Measurements from ENCODE around the gene EGFR. TPM values are rescaled to one million over a fixed set of nuclear protein-coding genes. Genes with fewer than 3 reads are reported as not detected.
A peak's percentile ranks its signal among the peaks of the same experiment; 100 is the strongest.

The EGFR gene
- total RNA-seq, 4 donors from 2014 or later: 87.2 to 124 (median 94.5) TPM

- DNase-seq (ENCODE audit: low spot score) (no peak), ATAC-seq (ENCODE audit: low FRiP score) (no peak)
- TF ChIP-seq, protein P1, sequence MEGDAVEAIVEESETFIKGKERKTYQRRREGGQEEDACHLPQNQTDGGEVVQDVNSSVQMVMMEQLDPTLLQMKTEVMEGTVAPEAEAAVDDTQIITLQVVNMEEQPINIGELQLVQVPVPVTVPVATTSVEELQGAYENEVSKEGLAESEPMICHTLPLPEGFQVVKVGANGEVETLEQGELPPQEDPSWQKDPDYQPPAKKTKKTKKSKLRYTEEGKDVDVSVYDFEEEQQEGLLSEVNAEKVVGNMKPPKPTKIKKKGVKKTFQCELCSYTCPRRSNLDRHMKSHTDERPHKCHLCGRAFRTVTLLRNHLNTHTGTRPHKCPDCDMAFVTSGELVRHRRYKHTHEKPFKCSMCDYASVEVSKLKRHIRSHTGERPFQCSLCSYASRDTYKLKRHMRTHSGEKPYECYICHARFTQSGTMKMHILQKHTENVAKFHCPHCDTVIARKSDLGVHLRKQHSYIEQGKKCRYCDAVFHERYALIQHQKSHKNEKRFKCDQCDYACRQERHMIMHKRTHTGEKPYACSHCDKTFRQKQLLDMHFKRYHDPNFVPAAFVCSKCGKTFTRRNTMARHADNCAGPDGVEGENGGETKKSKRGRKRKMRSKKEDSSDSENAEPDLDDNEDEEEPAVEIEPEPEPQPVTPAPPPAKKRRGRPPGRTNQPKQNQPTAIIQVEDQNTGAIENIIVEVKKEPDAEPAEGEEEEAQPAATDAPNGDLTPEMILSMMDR (IDR thresholded peaks at IDR 0.05): no peak
Measured at GRCh38 chr7:55066938-55067337, 48.1 kb downstream of the EGFR start.

GRCh38 chr7:55067748-55068147 is 48.9 kb downstream of the EGFR start:
- no peak for DNase-seq (ENCODE audit: low spot score)
- TF ChIP-seq, protein P1 (IDR thresholded peaks at IDR 0.05): no peak
- no peak for ATAC-seq (ENCODE audit: low FRiP score)

DNA sequence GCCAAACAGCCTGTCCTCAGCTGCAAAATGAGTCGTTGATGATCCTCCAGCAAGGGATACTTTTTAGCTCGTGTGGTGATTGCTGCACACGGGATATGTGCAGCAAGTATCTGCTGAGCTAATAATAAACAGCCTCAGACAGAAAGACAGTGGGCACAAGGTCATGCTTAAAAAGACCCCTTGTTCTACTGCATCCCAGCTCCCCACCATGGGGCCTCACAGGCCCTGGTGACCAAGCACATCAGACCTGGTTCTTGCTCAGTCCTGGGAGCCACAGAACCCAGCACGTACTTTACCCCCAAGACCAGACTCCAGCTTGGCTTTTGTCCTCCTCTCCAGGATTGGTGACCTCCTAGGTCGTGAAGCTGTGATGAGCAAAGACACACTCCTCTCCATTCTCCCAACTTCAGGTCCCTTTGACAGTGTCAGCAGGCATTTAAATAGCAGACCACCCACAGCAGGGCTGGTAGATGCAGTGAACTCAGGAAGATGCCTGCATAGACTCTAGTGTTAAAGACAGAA is 50.5 kb downstream of the EGFR start:
- TF ChIP-seq, protein P1 (IDR thresholded peaks at IDR 0.05): no peak
- ATAC-seq (ENCODE audit: low FRiP score) (no peak), DNase-seq (ENCODE audit: low spot score) (no peak)

DNA sequence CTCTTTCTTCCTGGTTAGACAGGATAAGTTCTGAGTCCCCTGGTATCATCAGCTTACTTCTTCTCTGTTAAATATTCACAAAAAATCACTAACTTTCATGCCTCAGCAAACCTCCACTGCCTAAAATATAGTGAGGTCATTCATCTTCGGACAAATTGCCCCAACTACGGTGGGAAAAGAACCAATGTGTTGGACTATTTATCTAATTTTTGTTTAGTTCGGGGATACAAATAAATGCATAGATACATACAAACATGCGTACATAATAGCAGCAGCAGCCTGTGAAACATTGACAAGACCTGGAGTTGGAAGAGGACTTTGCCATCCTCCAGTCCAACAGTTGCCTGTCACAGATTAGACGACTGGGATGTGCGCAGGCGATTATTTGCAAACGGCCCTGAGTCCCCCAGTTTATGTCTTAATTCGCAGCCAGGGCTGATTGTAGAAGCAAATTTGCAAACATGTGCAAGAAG is 51.5 kb downstream of the EGFR start:
- TF ChIP-seq, protein P1 (IDR thresholded peaks at IDR 0.05): no peak

GRCh38 chr7:55070854-55071253 is 52.0 kb downstream of the EGFR start:
- DNase-seq (ENCODE audit: low spot score) (no peak), ATAC-seq (ENCODE audit: low FRiP score) (no peak)
- TF ChIP-seq, protein P1 (IDR thresholded peaks at IDR 0.05): no peak

More for the DNA sequence above, 51.5 kb downstream of the EGFR start:
- DNase-seq (ENCODE audit: low spot score) (no peak), ATAC-seq (ENCODE audit: low FRiP score) (no peak)

DNA sequence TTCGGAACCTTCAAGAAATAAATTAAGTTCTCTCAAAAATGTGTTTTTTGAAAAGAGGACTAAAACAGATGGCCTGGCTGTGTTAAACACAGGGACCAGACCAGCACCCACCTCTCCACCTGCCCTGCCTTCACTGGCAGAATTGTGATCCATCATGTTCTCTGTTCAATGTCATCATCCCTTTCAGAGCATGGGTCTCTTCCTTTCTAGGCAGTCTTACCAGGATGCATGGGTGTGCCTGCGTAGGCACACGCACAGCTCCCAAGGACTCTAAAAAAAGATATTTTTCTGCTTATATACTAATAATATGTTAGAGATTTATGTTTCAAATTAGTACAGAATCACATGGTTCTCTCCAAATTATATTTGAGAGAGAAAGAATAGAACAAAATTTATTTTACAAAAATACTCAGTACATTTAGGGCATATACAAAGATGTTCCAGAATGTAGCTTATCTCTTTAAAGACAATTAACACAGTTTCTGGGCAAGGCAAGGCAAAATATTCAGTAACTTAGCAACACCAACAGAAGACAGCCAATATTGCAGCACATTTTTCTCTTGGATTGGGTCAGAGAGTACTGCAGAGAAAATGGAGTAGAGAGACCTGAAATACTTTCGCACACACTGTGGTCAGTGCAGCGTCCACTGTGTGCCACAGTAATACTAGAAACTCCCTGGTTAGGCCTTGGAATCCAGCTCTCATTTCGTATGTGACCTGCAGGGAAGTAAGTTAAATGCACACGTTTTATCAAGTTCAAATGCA is 52.8 kb downstream of the EGFR start:
- no peak for DNase-seq (ENCODE audit: low spot score)
- TF ChIP-seq, protein P1 (IDR thresholded peaks at IDR 0.05): no peak
- peak; percentile 52 for ATAC-seq (ENCODE audit: low FRiP score)

DNA sequence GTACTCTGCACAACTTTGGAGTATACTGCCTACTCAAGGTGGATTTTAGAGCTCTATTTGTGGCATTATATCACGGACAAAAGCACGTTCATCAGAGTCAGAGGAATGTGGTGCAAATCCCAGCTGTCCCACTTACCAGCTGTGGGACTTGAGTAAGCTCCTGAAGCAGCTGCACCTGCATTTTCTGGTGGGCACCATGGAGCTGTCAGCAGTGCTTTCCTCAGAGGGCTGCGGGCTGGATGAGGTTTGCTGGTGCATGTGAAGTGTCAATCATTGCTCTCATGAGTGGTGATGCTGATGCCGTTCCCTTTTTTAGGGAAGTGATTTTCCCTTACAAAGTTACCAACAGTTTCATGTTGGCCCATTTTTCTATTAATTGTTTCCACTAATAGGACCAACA is 53.4 kb downstream of the EGFR start:
- ATAC-seq (ENCODE audit: low FRiP score): no peak
- TF ChIP-seq, protein P1 (IDR thresholded peaks at IDR 0.05): no peak
- DNase-seq (ENCODE audit: low spot score): no peak

Data from omental fat pad (tissue), 4 donors.